H9 (cell line): ENCODE results near the gene OVCH2. TPM values are rescaled to one million over a fixed set of nuclear protein-coding genes. Genes with fewer than 3 reads are reported as not detected.

ENCODE experiments used
- DNase-seq: peaks from one replicate; pipeline ENCODE4 v3.0.0-alpha.2; 2017
- H2AFZ ChIP-seq: one replicate; pipeline ENCODE4 v1.6.1; 2013; ENCODE audit warnings: mild to moderate bottlenecking, low read length, control low read depth, moderate library complexity
- H2AK5ac ChIP-seq: 2 replicates; pipeline ENCODE4 v1.6.1; 2013; ENCODE audit warnings: low read length, control low read depth, mixed read lengths; ENCODE audit not compliant: insufficient read length
- H2BK120ac ChIP-seq: one replicate; pipeline ENCODE4 v1.6.1; 2013; ENCODE audit warnings: low read depth, mild to moderate bottlenecking, low read length, control low read depth, inconsistent platforms; ENCODE audit not compliant: poor library complexity, severe bottlenecking
- H2BK12ac ChIP-seq: 2 replicates; pipeline ENCODE4 v1.6.1; 2013; ENCODE audit warnings: low read length, control low read depth, mixed read lengths, low read depth; ENCODE audit not compliant: insufficient read length
- H2BK15ac ChIP-seq: 2 replicates; pipeline ENCODE4 v1.6.1; 2013; ENCODE audit warnings: low read depth, low read length, control low read depth
- H2BK20ac ChIP-seq: one replicate; pipeline ENCODE4 v1.6.1; 2013; ENCODE audit warnings: low read depth, mild to moderate bottlenecking, low read length, control low read depth, inconsistent platforms; ENCODE audit not compliant: poor library complexity, severe bottlenecking
- H2BK5ac ChIP-seq: 2 replicates; pipeline ENCODE4 v1.6.1; 2013; ENCODE audit warnings: low read length, control low read depth, mixed read lengths; ENCODE audit not compliant: insufficient read length
- H3K14ac ChIP-seq: 2 replicates; pipeline ENCODE4 v1.6.1; 2013; ENCODE audit warnings: low read length, control low read depth; ENCODE audit not compliant: insufficient read depth
- H3K18ac ChIP-seq: 2 replicates; pipeline ENCODE4 v1.6.1; 2013; ENCODE audit warnings: low read depth, mild to moderate bottlenecking, mixed read lengths, low read length, control low read depth; ENCODE audit not compliant: insufficient read length
- H3K23ac ChIP-seq: 2 replicates; pipeline ENCODE4 v1.6.1; 2013; ENCODE audit warnings: low read length, control low read depth, mixed read lengths, low read depth; ENCODE audit not compliant: insufficient read length
- H3K23me2 ChIP-seq: 2 replicates; pipeline ENCODE4 v1.6.1; 2013; ENCODE audit warnings: low read depth, mild to moderate bottlenecking, mixed read lengths, low read length, control low read depth; ENCODE audit not compliant: insufficient read length, poor library complexity, severe bottlenecking
- H3K27ac ChIP-seq: 2 replicates; pipeline ENCODE4 v1.5.1; 2013; ENCODE audit warnings: low read length, control low read depth, mixed read lengths, low read depth; ENCODE audit not compliant: insufficient read length
- H3K27me3 ChIP-seq: 2 replicates; pipeline ENCODE4 v1.6.1; 2013; ENCODE audit warnings: low read length, control low read depth, inconsistent platforms; ENCODE audit not compliant: insufficient read depth
- H3K4ac ChIP-seq: 2 replicates; pipeline ENCODE4 v1.6.1; 2013; ENCODE audit warnings: low read depth, mild to moderate bottlenecking, control low read depth, inconsistent platforms, low read length, moderate library complexity
- H3K4me1 ChIP-seq: 2 replicates; pipeline ENCODE4 v1.6.1; 2013; ENCODE audit warnings: low read length, control low read depth, inconsistent platforms; ENCODE audit not compliant: insufficient read depth
- H3K4me2 ChIP-seq: 2 replicates; pipeline ENCODE4 v1.6.1; 2013; ENCODE audit warnings: low read length, control low read depth, mixed read lengths; ENCODE audit not compliant: insufficient read length, insufficient read depth
- H3K56ac ChIP-seq: 2 replicates; pipeline ENCODE4 v1.6.1; 2013; ENCODE audit warnings: low read depth, mild to moderate bottlenecking, mixed read lengths, low read length, control low read depth; ENCODE audit not compliant: insufficient read length
- H3K79me1 ChIP-seq: 2 replicates; pipeline ENCODE4 v1.6.1; 2013; ENCODE audit warnings: low read depth, mild to moderate bottlenecking, moderate library complexity, low read length, control low read depth, inconsistent platforms; ENCODE audit not compliant: insufficient read depth, poor library complexity, severe bottlenecking
- H3K79me2 ChIP-seq: 2 replicates; pipeline ENCODE4 v1.6.1; 2013; ENCODE audit warnings: low read length, control low read depth, inconsistent platforms; ENCODE audit not compliant: insufficient read depth
- H3K9ac ChIP-seq: 2 replicates; pipeline ENCODE4 v1.6.1; 2013; ENCODE audit warnings: low read length, control low read depth, mixed read lengths; ENCODE audit not compliant: insufficient read length; ENCODE audit errors: extremely low read depth
- H3K9me3 ChIP-seq: one replicate; pipeline ENCODE4 v1.6.1; 2013; ENCODE audit warnings: low read depth, low read length, inconsistent platforms; ENCODE audit not compliant: control insufficient read depth
- H3T11ph ChIP-seq: one replicate; pipeline ENCODE4 v1.6.1; 2013; ENCODE audit warnings: mild to moderate bottlenecking, low read length, control low read depth, inconsistent platforms
- H4K20me1 ChIP-seq: one replicate; pipeline ENCODE4 v1.6.1; 2013; ENCODE audit not compliant: control insufficient read depth, insufficient read length, insufficient read depth
- H4K5ac ChIP-seq: 2 replicates; pipeline ENCODE4 v1.6.1; 2013; ENCODE audit warnings: low read depth, mild to moderate bottlenecking, mixed read lengths, low read length, control low read depth; ENCODE audit not compliant: insufficient read length
- H4K8ac ChIP-seq: replicated peaks from 2 replicates; pipeline ENCODE4 v1.6.1; 2013; ENCODE audit warnings: low read length, control low read depth, mixed read lengths, low read depth; ENCODE audit not compliant: insufficient read length
- H4K91ac ChIP-seq: 2 replicates; pipeline ENCODE4 v1.6.1; 2013; ENCODE audit warnings: low read depth, mild to moderate bottlenecking, moderate library complexity, mixed read lengths, low read length, control low read depth; ENCODE audit not compliant: insufficient read length
- H3K27ac Mint-ChIP-seq, 3 experiments: 2 replicates in 2 of 3; 3 replicates in 1 of 3; pipeline ENCODE4 v1.8.0; 2020 to 2021; ENCODE audit warnings: mixed read lengths in 3 of 3, mild to moderate bottlenecking in 1 of 3, moderate library complexity in 1 of 3
- H3K27me3 Mint-ChIP-seq: 2 replicates; pipeline ENCODE4 v1.8.0; 2021; ENCODE audit warnings: low read depth, mild to moderate bottlenecking, moderate library complexity, mixed read lengths
- H3K36me3 Mint-ChIP-seq, 3 experiments: 2 replicates in 2 of 3; 3 replicates in 1 of 3; pipeline ENCODE4 v1.8.0; 2020 to 2021; ENCODE audit warnings: low read depth in 3 of 3, mixed read lengths in 3 of 3; ENCODE audit not compliant: insufficient read depth in 1 of 3
- H3K4me1 Mint-ChIP-seq, 2 experiments: 2 replicates each; pipeline ENCODE4 v1.8.0; 2020; ENCODE audit warnings: mixed read lengths in 2 of 2
- H3K4me3 Mint-ChIP-seq, 2 experiments: 2 replicates in 1 of 2; 3 replicates in 1 of 2; pipeline ENCODE4 v1.8.0; 2020 to 2021; ENCODE audit warnings: mild to moderate bottlenecking in 2 of 2, mixed read lengths in 2 of 2, moderate library complexity in 1 of 2
- H3K9me3 Mint-ChIP-seq, 2 experiments: 2 replicates in 1 of 2; 3 replicates in 1 of 2; pipeline ENCODE4 v1.8.0; 2020; ENCODE audit warnings: mild to moderate bottlenecking in 2 of 2, mixed read lengths in 2 of 2, moderate library complexity in 1 of 2
- WGBS: extraction: QIAGEN DNeasy Blood & Tissue Kit; methylation state at CpG from one replicate; pipeline ENCODE4 v1.1.7; 2013; ENCODE audit warnings: missing lambda C conversion rate, low lambda C conversion rate, mixed read lengths; ENCODE audit not compliant: insufficient read length; ENCODE audit errors: extremely low coverage; 5-methylcytosine and 5-hydroxymethylcytosine counted together
- total RNA-seq: library from RNA; stranded (reverse); gene quantifications from 2 replicates; pipeline ENCODE4 v1.2.1, GENCODE V29; 2021
- TF ChIP-seq, protein P1 (sequence below): fragments of 200-600 bp; sonication (generic); conservative IDR thresholded peaks from 3 replicates; pipeline ENCODE4 v1.8.0; 2021; ENCODE audit warnings: antibody characterized with exemption, mild to moderate bottlenecking

Gene OVCH2
- total RNA-seq, 1 experiment from 2014 or later: 0.46 TPM

- no peak overlapping the region for H3K27ac ChIP-seq
- no peak overlapping the region for H3K4me2 ChIP-seq
- H3K23me2 ChIP-seq: no peaks in the 10 kb centered on the region
- no CpG with 5 or more reads among the region's 4 CpGs for WGBS
- no peak overlapping the region for H3K4me3 Mint-ChIP-seq
- H3K36me3 Mint-ChIP-seq: no peaks in the 10 kb centered on the region
- no peak overlapping the region for H4K8ac ChIP-seq
- no peak overlapping the region for H2BK120ac ChIP-seq
- H3K9me3 ChIP-seq: no peaks in the 10 kb centered on the region
- H2AFZ ChIP-seq: no peak overlapping the region
- H3K27me3 Mint-ChIP-seq: peaks cover 2% of the 10 kb centered on the region; the same call in 1 of the 2 replicates
- H3K56ac ChIP-seq: no peak overlapping the region
- H3K4me1 Mint-ChIP-seq: peaks cover 23 to 25% of the 10 kb centered on the region in 2 experiments
- no peak overlapping the region for H4K5ac ChIP-seq
- H3K9me3 Mint-ChIP-seq: no peaks in the 10 kb centered on the region
- H2BK12ac ChIP-seq: no peak overlapping the region
- H2BK15ac ChIP-seq: no peak overlapping the region
- no peak overlapping the region for H2BK5ac ChIP-seq
- no peak overlapping the region for H3K9ac ChIP-seq
- no peak overlapping the region for H3T11ph ChIP-seq
- no peak overlapping the region for H2AK5ac ChIP-seq
- DNase-seq: no peak
- no peaks in the 10 kb centered on the region for H3K79me1 ChIP-seq
- no peaks in the 10 kb centered on the region for H3K79me2 ChIP-seq
- H3K4ac ChIP-seq: no peak overlapping the region
- H3K4me1 ChIP-seq: no peaks in the 10 kb centered on the region
- no peak overlapping the region for H3K27ac Mint-ChIP-seq
- TF ChIP-seq, protein P1, sequence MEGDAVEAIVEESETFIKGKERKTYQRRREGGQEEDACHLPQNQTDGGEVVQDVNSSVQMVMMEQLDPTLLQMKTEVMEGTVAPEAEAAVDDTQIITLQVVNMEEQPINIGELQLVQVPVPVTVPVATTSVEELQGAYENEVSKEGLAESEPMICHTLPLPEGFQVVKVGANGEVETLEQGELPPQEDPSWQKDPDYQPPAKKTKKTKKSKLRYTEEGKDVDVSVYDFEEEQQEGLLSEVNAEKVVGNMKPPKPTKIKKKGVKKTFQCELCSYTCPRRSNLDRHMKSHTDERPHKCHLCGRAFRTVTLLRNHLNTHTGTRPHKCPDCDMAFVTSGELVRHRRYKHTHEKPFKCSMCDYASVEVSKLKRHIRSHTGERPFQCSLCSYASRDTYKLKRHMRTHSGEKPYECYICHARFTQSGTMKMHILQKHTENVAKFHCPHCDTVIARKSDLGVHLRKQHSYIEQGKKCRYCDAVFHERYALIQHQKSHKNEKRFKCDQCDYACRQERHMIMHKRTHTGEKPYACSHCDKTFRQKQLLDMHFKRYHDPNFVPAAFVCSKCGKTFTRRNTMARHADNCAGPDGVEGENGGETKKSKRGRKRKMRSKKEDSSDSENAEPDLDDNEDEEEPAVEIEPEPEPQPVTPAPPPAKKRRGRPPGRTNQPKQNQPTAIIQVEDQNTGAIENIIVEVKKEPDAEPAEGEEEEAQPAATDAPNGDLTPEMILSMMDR: no peak
- no peaks in the 10 kb centered on the region for H4K20me1 ChIP-seq
- H3K27me3 ChIP-seq: no peaks in the 10 kb centered on the region; the same call in 1 of the 2 replicates
- no peak overlapping the region for H3K14ac ChIP-seq
- H3K23ac ChIP-seq: no peak overlapping the region
- no peak overlapping the region for H2BK20ac ChIP-seq
- H4K91ac ChIP-seq: no peak overlapping the region
- H3K18ac ChIP-seq: no peak overlapping the region
Measured at GRCh38 chr11:7686761-7687160, 19.5 kb downstream of the OVCH2 start.
